Bronchial epithelial cell (primary cell): ENCODE results near the gene RBM42. TPM values are rescaled to one million over a fixed set of nuclear protein-coding genes. Genes with fewer than 3 reads are reported as not detected.
"Not testable (repeated sequence)": the region's sequence is repeated elsewhere in the genome, so short reads cannot be mapped to it uniquely, and the experiment has no call there.

Experiments used
- DNase-seq: peaks from one replicate; pipeline ENCODE4 v3.0.0-alpha.2; 2010; ENCODE audit warnings: low read depth
- FAIRE-seq: peaks from 2 replicates; lab custom pipeline; 2011; peaks lifted over from hg19 to GRCh38; lab: Jason Lieb, UNC
- H3K27me3 ChIP-seq: 2 replicates; pipeline ENCODE4 v1.5.1; 2011; ENCODE audit warnings: low read length; ENCODE audit not compliant: control insufficient read depth, insufficient read depth
- H3K36me3 ChIP-seq: 2 replicates; pipeline ENCODE4 v1.5.1; 2011; ENCODE audit warnings: low read length; ENCODE audit not compliant: control insufficient read depth, insufficient read depth
- H3K4me3 ChIP-seq: 2 replicates; pipeline ENCODE4 v1.5.1; 2011; ENCODE audit warnings: mild to moderate bottlenecking, low read depth, low read length, control low read depth
- CTCF ChIP-seq: IDR thresholded peaks from 2 replicates; pipeline ENCODE4 v1.5.1; 2011; ENCODE audit warnings: mild to moderate bottlenecking, moderate library complexity, low read length, control low read depth, inconsistent platforms; ENCODE audit not compliant: insufficient read depth, severe bottlenecking
- total RNA-seq: library from RNA; depleted of rRNA; stranded (reverse); fragments of >200 nt; gene quantifications from 2 replicates; pipeline ENCODE4 v1.2.1, GENCODE V29; 2014

RBM42 gene
- total RNA-seq, 1 donor from 2014 or later = 33.4 TPM

GRCh38 chr19:35592226-35592625, 36.6 kb upstream of the RBM42 start:
- TF ChIP-seq CTCF = peak; percentile 74
- DNase-seq (peak; percentile 56), FAIRE-seq (no peak)
- H3K36me3 ChIP-seq = no peaks in the 10 kb centered on the region
- no peak overlapping the region for H3K4me3 ChIP-seq
- H3K27me3 ChIP-seq = no peaks in the 10 kb centered on the region

- H3K36me3 ChIP-seq, DNase-seq, FAIRE-seq, H3K27me3 ChIP-seq, H3K4me3 ChIP-seq: not testable (repeated sequence)
Measured at GRCh38 chr19:35595026-35595425, 33.8 kb upstream of the RBM42 start.

- H3K4me3 ChIP-seq = no peak overlapping the region
- no peak for DNase-seq
- no peaks in the 10 kb centered on the region for H3K36me3 ChIP-seq
- no peak for FAIRE-seq
- TF ChIP-seq CTCF = no peak
- no peaks in the 10 kb centered on the region for H3K27me3 ChIP-seq
Measured at GRCh38 chr19:35595928-35596327, 32.9 kb upstream of the RBM42 start.

- DNase-seq = no peak
- H3K36me3 ChIP-seq = no peaks in the 10 kb centered on the region
- FAIRE-seq = no peak
- no peak overlapping the region for H3K4me3 ChIP-seq
- no peaks in the 10 kb centered on the region for H3K27me3 ChIP-seq
- no peak for TF ChIP-seq CTCF
Measured at GRCh38 chr19:35596366-35596999, 32.4 kb upstream of the RBM42 start.

GRCh38 chr19:35601971-35602370, 26.9 kb upstream of the RBM42 start:
- FAIRE-seq (no peak), DNase-seq (no peak)
- TF ChIP-seq CTCF = no peak

GRCh38 chr19:35604436-35604835, 24.4 kb upstream of the RBM42 start:
- not testable (repeated sequence) for FAIRE-seq, H3K36me3 ChIP-seq, DNase-seq, H3K4me3 ChIP-seq, H3K27me3 ChIP-seq

More at GRCh38 chr19:35601971-35602370, 26.9 kb upstream of the RBM42 start:
- no peaks in the 10 kb centered on the region for H3K27me3 ChIP-seq
- no peak overlapping the region for H3K4me3 ChIP-seq
- H3K36me3 ChIP-seq = no peaks in the 10 kb centered on the region

- H3K4me3 ChIP-seq, FAIRE-seq, DNase-seq, H3K27me3 ChIP-seq, H3K36me3 ChIP-seq: not testable (repeated sequence)
Measured at GRCh38 chr19:35607170-35607569, 21.7 kb upstream of the RBM42 start.
